H1 (cell line): ENCODE data around the gene MTIF3. TPM values are rescaled to one million over a fixed set of nuclear protein-coding genes. Genes with fewer than 3 reads are reported as not detected.

Experiments
- ATF3 ChIP-seq: IDR thresholded peaks from 2 replicates; pipeline ENCODE4 v1.6.1; 2011; ENCODE audit warnings: low read depth, mild to moderate bottlenecking, low read length; ENCODE audit not compliant: insufficient read depth
- BCL11A ChIP-seq, 2 experiments: IDR thresholded peaks; one replicate each; pipeline ENCODE4 v1.6.1; 2011; ENCODE audit warnings: low read depth in 2 of 2, low read length in 2 of 2, mild to moderate bottlenecking in 2 of 2
- KDM5A ChIP-seq: fragments of 200-600 bp; IDR thresholded peaks from 2 replicates; pipeline ENCODE4 v1.7.1; 2012; ENCODE audit warnings: mild to moderate bottlenecking, low read length, inconsistent platforms, mixed read lengths
- YY1 ChIP-seq: IDR thresholded peaks from 2 replicates; pipeline ENCODE4 v1.6.1; 2011; ENCODE audit warnings: low read depth, mild to moderate bottlenecking, low read length
- polyA plus RNA-seq, 7 experiments: library from polyadenylated mRNA; depleted of rRNA in 3 of 7; stranded (reverse) in 5 of 7; unstranded in 2 of 7; fragments of >200 nt in 5 of 7; fragments of 200-250 nt in 2 of 7; gene quantifications; 1 replicate in 5 of 7; 2 replicates in 1 of 7; 4 replicates in 1 of 7; pipeline versions ENCODE4 v1.2.1 to v1.2.3, GENCODE V29; 2011 to 2013; ENCODE audit warnings: missing spikeins in 2 of 7, mixed read lengths in 2 of 7
- small RNA-seq: library from polyadenylated mRNA; stranded (forward); fragments of <200 nt; extraction: miRNeasy Mini kit (QIAGEN cat#:217004); gene quantifications from one replicate; pipeline ENCODE3, GENCODE V24; 2013; ENCODE audit not compliant: insufficient read depth
- total RNA-seq: library from RNA; stranded (reverse); fragmentation: NEBNext Ultra II Directional; extraction: Animal tissue kit (Norgen Biotek cat#: 25700); gene quantifications from 2 replicates; pipeline ENCODE4 v1.2.1, GENCODE V29; 2021
- TF ChIP-seq, protein P1 (sequence below): IDR thresholded peaks from 2 replicates; pipeline ENCODE4 v1.6.1; 2012; ENCODE audit warnings: low read length, inconsistent platforms

MTIF3 gene
- total and polyA plus RNA-seq, 2 of the 8 experiments (the other 6 are each of a cell fraction or from before 2014, with no cell fraction given): 29.4 to 36.4 TPM

- TF ChIP-seq, protein P1, sequence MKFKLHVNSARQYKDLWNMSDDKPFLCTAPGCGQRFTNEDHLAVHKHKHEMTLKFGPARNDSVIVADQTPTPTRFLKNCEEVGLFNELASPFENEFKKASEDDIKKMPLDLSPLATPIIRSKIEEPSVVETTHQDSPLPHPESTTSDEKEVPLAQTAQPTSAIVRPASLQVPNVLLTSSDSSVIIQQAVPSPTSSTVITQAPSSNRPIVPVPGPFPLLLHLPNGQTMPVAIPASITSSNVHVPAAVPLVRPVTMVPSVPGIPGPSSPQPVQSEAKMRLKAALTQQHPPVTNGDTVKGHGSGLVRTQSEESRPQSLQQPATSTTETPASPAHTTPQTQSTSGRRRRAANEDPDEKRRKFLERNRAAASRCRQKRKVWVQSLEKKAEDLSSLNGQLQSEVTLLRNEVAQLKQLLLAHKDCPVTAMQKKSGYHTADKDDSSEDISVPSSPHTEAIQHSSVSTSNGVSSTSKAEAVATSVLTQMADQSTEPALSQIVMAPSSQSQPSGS: no peak
- no peak for TF ChIP-seq KDM5A
- TF ChIP-seq ATF3: no peak
- no peak for TF ChIP-seq YY1
- no peak for TF ChIP-seq BCL11A (IDR thresholded peaks at IDR 0.05; ENCODE audit: low read depth in 2 of 2, low read length in 2 of 2)
Measured at GRCh38 chr13:27388241-27388640, 62.1 kb downstream of the MTIF3 start (continued).

Small RNAs within 50 kb of the gene (small RNA-seq; reads per million reads assigned to genes)
- gene RNU6-63P (not detected), gene RNY1P1 (not detected)

Other genes with a start within 250 kb of the MTIF3 start
- gene RPL21, start 199.0 kb downstream of the MTIF3 start, total RNA-seq: 1,233 and 1,283 TPM in 2 replicates
- gene RPL21, start 199.0 kb downstream of the MTIF3 start, polyA plus RNA-seq (2011; rRNA removed): 329 and 624 TPM in 2 replicates
- 6.8 and 7.9 TPM in 2 replicates for gene RASL11A, start 179.7 kb downstream of the MTIF3 start, total RNA-seq
- 2.9 and 3.8 TPM in 2 replicates for gene RASL11A, start 179.7 kb downstream of the MTIF3 start, polyA plus RNA-seq (2011; rRNA removed)
- gene GTF3A, start 25.9 kb downstream of the MTIF3 start, total RNA-seq: 92.3 and 96.5 TPM in 2 replicates
- 41.6 and 49.9 TPM in 2 replicates for gene GTF3A, start 25.9 kb downstream of the MTIF3 start, polyA plus RNA-seq (2011; rRNA removed)
- gene LNX2, start 170.0 kb upstream of the MTIF3 start, total RNA-seq: 12.3 and 13.9 TPM in 2 replicates
- gene LNX2, start 170.0 kb upstream of the MTIF3 start, polyA plus RNA-seq (2011; rRNA removed): 5.5 and 6.4 TPM in 2 replicates
- gene POLR1D, start 171.3 kb upstream of the MTIF3 start, total RNA-seq: 232 TPM in 2 replicates
- 146 and 226 TPM in 2 replicates for gene POLR1D, start 171.3 kb upstream of the MTIF3 start, polyA plus RNA-seq (2011; rRNA removed)